Smooth muscle cell (in vitro differentiated cells): ENCODE results near the gene TIAM1. TPM values are rescaled to one million over a fixed set of nuclear protein-coding genes. Genes with fewer than 3 reads are reported as not detected.

Experiments used
- DNase-seq: peaks from one replicate; lab custom pipeline; 2025; ENCODE audit not compliant: unreplicated experiment; lab: John Stamatoyannopoulos, UW
- H2AFZ ChIP-seq: fragments of 200-600 bp; sonication (generic); 2 replicates; pipeline ENCODE4 v1.6.0; 2016; ENCODE audit warnings: antibody characterized with exemption, low read depth, mild to moderate bottlenecking
- H3F3A ChIP-seq: fragments of 200-600 bp; sonication (generic); 2 replicates; pipeline ENCODE4 v1.6.0; 2017; ENCODE audit warnings: antibody characterized with exemption, low read depth
- H3K27ac ChIP-seq: fragments of 200-600 bp; sonication (generic); 2 replicates; pipeline ENCODE4 v1.5.1; 2016; ENCODE audit warnings: low read depth, mild to moderate bottlenecking
- H3K27me3 ChIP-seq: fragments of 200-600 bp; sonication (generic); 2 replicates; pipeline ENCODE4 v1.6.1; 2016; ENCODE audit warnings: low read depth, mild to moderate bottlenecking
- H3K36me3 ChIP-seq: fragments of 200-600 bp; sonication (generic); 2 replicates; pipeline ENCODE4 v1.5.1; 2016; ENCODE audit warnings: low read depth
- H3K4me1 ChIP-seq: fragments of 200-600 bp; sonication (generic); 2 replicates; pipeline ENCODE4 v1.5.1; 2016; ENCODE audit warnings: low read depth
- H3K4me2 ChIP-seq: fragments of 200-600 bp; sonication (generic); 2 replicates; pipeline ENCODE4 v1.6.0; 2016; ENCODE audit warnings: mild to moderate bottlenecking
- H3K4me3 ChIP-seq: fragments of 200-600 bp; sonication (generic); 2 replicates; pipeline ENCODE4 v1.5.1; 2016; ENCODE audit warnings: mild to moderate bottlenecking
- H3K79me2 ChIP-seq: fragments of 200-600 bp; sonication (generic); 2 replicates; pipeline ENCODE4 v1.6.0; 2016; ENCODE audit warnings: low read depth, mild to moderate bottlenecking
- H3K9ac ChIP-seq: fragments of 200-600 bp; sonication (generic); 2 replicates; pipeline ENCODE4 v1.6.0; 2016; ENCODE audit warnings: low read depth
- H3K9me3 ChIP-seq: fragments of 200-600 bp; sonication (generic); replicated peaks from 2 replicates; pipeline ENCODE4 v1.5.1; 2016; ENCODE audit warnings: low read depth
- H4K20me1 ChIP-seq: fragments of 200-600 bp; sonication (generic); 2 replicates; pipeline ENCODE4 v1.6.0; 2016; ENCODE audit warnings: low read depth
- CTCF ChIP-seq: fragments of 200-600 bp; sonication (generic); IDR thresholded peaks from 2 replicates; pipeline ENCODE4 v1.5.1; 2017; ENCODE audit warnings: borderline replicate concordance, mild to moderate bottlenecking, antibody characterized with exemption; ENCODE audit not compliant: insufficient read depth, poor library complexity, severe bottlenecking
- WGBS: methylation state at CpG from one replicate; pipeline ENCODE4 v1.1.7; 2016; ENCODE audit warnings: low lambda C conversion rate; 5-methylcytosine and 5-hydroxymethylcytosine counted together
- polyA plus RNA-seq: library from polyadenylated mRNA; unstranded; fragments of >200 nt; fragmentation: Nextera tagmentation; extraction: Ambion mirVana; gene quantifications from 2 replicates; pipeline ENCODE4 v1.2.1, GENCODE V29; 2016
- total RNA-seq: library from RNA; depleted of rRNA; stranded (reverse); fragments of >200 nt; gene quantifications from 2 replicates; pipeline ENCODE4 v1.2.3, GENCODE V29; 2014

TIAM1 gene
- total and polyA plus RNA-seq, 2 experiments from 2014 or later = 3.2 to 12.9 TPM

DNA sequence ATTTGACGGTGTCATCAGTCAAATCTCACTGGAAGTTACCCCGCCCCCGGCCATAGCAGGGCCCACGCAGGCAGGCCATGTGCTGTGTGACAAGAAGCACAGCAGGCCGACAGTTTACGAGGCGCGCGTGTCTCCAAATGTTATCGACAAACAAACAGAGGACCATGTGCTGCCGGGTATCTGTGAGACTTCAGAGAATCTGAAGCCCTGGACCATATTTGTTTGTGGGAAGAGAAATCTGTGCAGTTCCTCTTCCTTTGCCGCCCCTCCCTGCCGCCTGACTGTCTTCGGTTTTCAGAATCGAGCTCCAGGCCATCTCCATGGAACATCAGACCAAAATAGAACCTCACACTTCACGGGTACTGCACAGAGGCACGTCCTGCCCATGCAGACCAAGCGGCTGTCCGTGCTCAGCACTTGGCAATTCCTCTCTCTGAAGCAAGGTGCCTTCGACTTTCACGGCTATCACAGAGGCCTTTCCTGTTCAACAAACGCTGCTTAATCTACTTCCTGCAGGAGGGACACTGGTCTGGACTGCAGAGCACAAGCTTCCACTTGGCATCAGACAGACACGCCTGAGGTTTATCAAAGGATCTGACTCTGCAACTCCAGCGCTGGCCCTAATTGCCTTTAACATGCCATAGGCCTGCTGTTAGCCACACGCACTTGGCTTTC is 170.0 kb downstream of the TIAM1 start:
- Histone ChIP-seq H3K9ac (no peak overlapping the region), H2AFZ (peak overlapping the region; percentile 0), H3K36me3 (no peaks in the 10 kb centered on the region), H3F3A (peaks cover 4% of the 10 kb centered on the region), H3K4me3 (no peak overlapping the region), H3K4me2 (peak overlapping the region; percentile 72), H3K9me3 (no peaks in the 10 kb centered on the region), H3K27me3 (no peaks in the 10 kb centered on the region), H3K27ac (peak overlapping the region; percentile 59), H3K4me1 (peaks cover 15% of the 10 kb centered on the region), H4K20me1 (no peaks in the 10 kb centered on the region), H3K79me2 (no peaks in the 10 kb centered on the region)
- peak; percentile 59 for DNase-seq
- TF ChIP-seq CTCF = no peak
- 16% methylated on average over 25 of the region's 25 CpGs for WGBS

- H3K4me3 ChIP-seq = no peak overlapping the region
- H3K36me3 ChIP-seq = no peaks in the 10 kb centered on the region
- no peaks in the 10 kb centered on the region for H3K27me3 ChIP-seq
- no peaks in the 10 kb centered on the region for H3K9me3 ChIP-seq
- peaks cover 15% of the 10 kb centered on the region for H3K4me1 ChIP-seq
- no peak for TF ChIP-seq CTCF
- no peak overlapping the region for H2AFZ ChIP-seq
- no peak overlapping the region for H3K4me2 ChIP-seq
- peaks cover 4% of the 10 kb centered on the region for H3F3A ChIP-seq
- DNase-seq = no peak
- no peak overlapping the region for H3K27ac ChIP-seq
- WGBS = 49% methylated on average over 6 of the region's 6 CpGs
- H4K20me1 ChIP-seq = no peaks in the 10 kb centered on the region
- H3K9ac ChIP-seq = no peak overlapping the region
- H3K79me2 ChIP-seq = no peaks in the 10 kb centered on the region
Measured at GRCh38 chr21:31172328-31172727, 171.7 kb downstream of the TIAM1 start.

DNA sequence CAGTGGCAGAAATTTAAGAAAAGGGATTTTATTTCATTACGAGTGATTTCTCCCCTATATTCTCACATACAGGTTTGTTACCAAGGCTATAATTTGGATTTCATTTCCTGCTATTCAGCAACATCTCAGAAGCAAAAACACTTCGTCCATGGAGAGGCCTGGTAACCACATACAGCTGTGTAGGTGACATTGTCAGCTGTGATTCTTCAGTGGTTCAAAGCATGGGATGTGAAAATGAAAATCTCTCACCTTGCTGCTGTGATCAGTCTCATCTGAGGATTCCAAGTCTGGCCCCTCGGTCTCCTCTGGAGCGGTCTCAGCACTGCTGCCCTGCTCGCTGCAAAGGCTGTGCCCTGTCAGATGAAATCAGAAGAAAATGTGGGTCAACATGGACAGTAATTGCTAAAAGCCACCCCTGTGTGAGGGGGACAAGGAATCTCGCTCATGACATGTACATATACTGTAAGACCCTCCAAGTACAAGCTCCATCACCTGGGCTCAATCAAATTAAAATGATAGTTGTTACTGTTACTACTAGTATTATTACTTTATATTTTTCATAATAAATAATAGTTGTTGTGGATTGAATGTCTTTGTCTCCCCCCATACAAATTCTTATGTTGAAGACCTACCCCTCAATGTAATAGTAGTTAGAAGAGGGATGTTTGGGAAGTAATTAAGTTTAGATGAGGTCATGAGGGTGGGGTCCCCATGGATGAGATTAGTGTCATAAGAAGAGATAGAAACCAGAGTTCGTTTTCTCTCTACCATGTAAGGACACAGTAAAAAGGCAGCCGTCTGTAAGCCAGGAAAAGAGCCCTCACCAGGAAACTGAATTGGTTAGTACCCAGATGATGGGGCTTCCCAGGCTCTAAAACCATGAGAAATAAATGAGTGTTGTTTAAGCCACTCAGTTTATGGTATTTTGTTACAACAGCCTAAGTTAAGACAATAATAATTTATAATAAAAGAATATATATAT is 179.1 kb downstream of the TIAM1 start:
- Histone ChIP-seq H3K4me1 (peaks cover 18% of the 10 kb centered on the region), H3F3A (peaks cover 8% of the 10 kb centered on the region), H3K4me2 (no peak overlapping the region), H3K27me3 (no peaks in the 10 kb centered on the region), H2AFZ (no peak overlapping the region), H3K79me2 (no peaks in the 10 kb centered on the region), H4K20me1 (no peaks in the 10 kb centered on the region), H3K27ac (no peak overlapping the region), H3K9ac (no peak overlapping the region), H3K9me3 (no peaks in the 10 kb centered on the region), H3K36me3 (no peaks in the 10 kb centered on the region), H3K4me3 (no peak overlapping the region)
- 84% methylated on average over 8 of the region's 8 CpGs for WGBS
- TF ChIP-seq CTCF = no peak
- no peak for DNase-seq
